ENCODE data around the gene RASAL3. TPM values are rescaled to one million over a fixed set of nuclear protein-coding genes. Genes with fewer than 3 reads are reported as not detected.

Gene RASAL3
- total and polyA plus RNA-seq, 2 of the 8 experiments (the other 6 are each of a cell fraction or from before 2014, with no cell fraction given) = 0.19 to 0.63 TPM

GRCh38 chr19:15466851-15467733 lies 2.7 kb upstream of the RASAL3 start:
- Histone ChIP-seq H3K4me2 (ENCODE audit: insufficient read depth in 1 of 2, low read depth in 2 of 2, low read length in 2 of 2) (no peak overlapping the region), H3K79me1 (ENCODE audit: low read depth, low read length) (no peaks in the 10 kb centered on the region), H2BK120ac (replicated peaks; ENCODE audit: low read depth, low read length) (no peak overlapping the region), H4K91ac (replicated peaks; ENCODE audit: insufficient read length, low read length) (no peak overlapping the region), H3K36me3 (ENCODE audit: control insufficient read depth in 2 of 4, insufficient read depth in 4 of 4, low read length in 3 of 4) (no peaks in the 10 kb centered on the region), H4K5ac (ENCODE audit: insufficient read length, low read depth, low read length) (no peak overlapping the region), H3K9me3 (ENCODE audit: insufficient read depth in 2 of 2, low read depth in 1 of 2, low read length in 1 of 2) (peaks cover 0 to 7% of the 10 kb centered on the region in 2 experiments; a peak in 1 of 4 replicates), H3K4me1 (replicated peaks in 1 of 4; ENCODE audit: control insufficient read depth in 3 of 4, insufficient read depth in 4 of 4, low read length in 3 of 4) (peaks cover 0 to 5% (median 3%) of the 10 kb centered on the region in 4 experiments; a peak in 2 of 7 replicates), H3K23ac (ENCODE audit: insufficient read length) (no peak overlapping the region), H3K79me2 (ENCODE audit: control insufficient read depth in 1 of 2, insufficient read depth in 2 of 2, low read length in 2 of 2) (no peaks in the 10 kb centered on the region), H3K18ac (ENCODE audit: extremely low read depth, low read length) (no peak overlapping the region), H3K14ac (ENCODE audit: insufficient read length) (no peak overlapping the region), H3K27me3 (replicated peaks in 1 of 4; ENCODE audit: control insufficient read depth in 3 of 4, extremely low read depth in 1 of 4, insufficient read depth in 3 of 4, low read length in 3 of 4) (peaks cover 15 to 31% (median 23%) of the 10 kb centered on the region in 4 experiments), H2BK15ac (ENCODE audit: low read length) (no peak overlapping the region), H2BK12ac (ENCODE audit: low read depth, low read length) (no peak overlapping the region), H2AFZ (ENCODE audit: low read length) (no peak overlapping the region), H3K4me3 (ENCODE audit: extremely low read depth in 1 of 4, insufficient read depth in 2 of 4, low read depth in 3 of 4, low read length in 4 of 4) (no peak overlapping the region), H3K56ac (replicated peaks; ENCODE audit: insufficient read length, low read depth, low read length) (no peak overlapping the region), H3K4ac (replicated peaks; ENCODE audit: insufficient read length, low read depth, low read length) (no peak overlapping the region), H4K8ac (ENCODE audit: extremely low read depth, insufficient read depth, low read length) (no peak overlapping the region), H2AK5ac (ENCODE audit: low read depth, low read length) (no peak overlapping the region), H4K20me1 (replicated peaks in 1 of 2; ENCODE audit: control insufficient read depth in 1 of 2, insufficient read depth in 2 of 2, low read length in 2 of 2) (peaks cover 3 to 8% of the 10 kb centered on the region in 2 experiments), H3K27ac (ENCODE audit: low read depth, low read length) (no peak overlapping the region), H3K9ac (replicated peaks in 1 of 4; ENCODE audit: extremely low read depth in 1 of 4, low read depth in 3 of 4, low read length in 3 of 4) (no peak overlapping the region), H3K23me2 (ENCODE audit: low read depth, low read length) (peaks cover 2% of the 10 kb centered on the region; the same call in 1 of the 2 replicates), H2BK5ac (ENCODE audit: low read depth, low read length) (no peak overlapping the region), H2BK20ac (ENCODE audit: low read length) (no peak overlapping the region)
- POLR2A ChIA-PET (ENCODE audit: partially characterized antibody) = no interaction called here
- no peak for DNase-seq (ENCODE audit: low read depth in 1 of 2, low spot score in 2 of 2)
- FAIRE-seq = no peak
- 76% methylated on average over 8 of the region's 8 CpGs; no CpG with 5 or more reads in 1 of the 2 experiments for WGBS, 2 experiments (ENCODE audit: extremely low coverage in 1 of 2, insufficient coverage in 1 of 2, insufficient read length in 1 of 2, insufficient replicate concordance in 2 of 2, low coverage in 1 of 2, low lambda C conversion rate in 2 of 2, missing lambda C conversion rate in 1 of 2)
- CTCF ChIA-PET (ENCODE audit: partially characterized antibody) = interaction anchor here (0.9 kb wide), 1 partner anchor 677 kb away, joined by 4 read pairs; the partner anchor contains the start of gene HSH2D
- no peak for TF ChIP-seq TAF1 (IDR thresholded peaks at IDR 0.05; ENCODE audit: low read depth, low read length)
- no peak for TF ChIP-seq TEAD4 (IDR thresholded peaks at IDR 0.05; ENCODE audit: low read depth, low read length)

Data from H1 (cell line).